GM18870 (cell line): ENCODE results near the gene IRAK1.
A peak's percentile ranks its signal among the peaks of the same experiment; 100 is the strongest.

ENCODE experiments used
- ATAC-seq: cut with Tn5 transposase; IDR thresholded peaks from one replicate; pipeline ENCODE4 v1.9.1; 2021; ENCODE audit warnings: moderate library complexity; ENCODE audit not compliant: unreplicated experiment

IRAK1 gene

GRCh38 chrX:153973127-153974002, 46.3 kb downstream of the IRAK1 start:
- ATAC-seq = no peak

DNA sequence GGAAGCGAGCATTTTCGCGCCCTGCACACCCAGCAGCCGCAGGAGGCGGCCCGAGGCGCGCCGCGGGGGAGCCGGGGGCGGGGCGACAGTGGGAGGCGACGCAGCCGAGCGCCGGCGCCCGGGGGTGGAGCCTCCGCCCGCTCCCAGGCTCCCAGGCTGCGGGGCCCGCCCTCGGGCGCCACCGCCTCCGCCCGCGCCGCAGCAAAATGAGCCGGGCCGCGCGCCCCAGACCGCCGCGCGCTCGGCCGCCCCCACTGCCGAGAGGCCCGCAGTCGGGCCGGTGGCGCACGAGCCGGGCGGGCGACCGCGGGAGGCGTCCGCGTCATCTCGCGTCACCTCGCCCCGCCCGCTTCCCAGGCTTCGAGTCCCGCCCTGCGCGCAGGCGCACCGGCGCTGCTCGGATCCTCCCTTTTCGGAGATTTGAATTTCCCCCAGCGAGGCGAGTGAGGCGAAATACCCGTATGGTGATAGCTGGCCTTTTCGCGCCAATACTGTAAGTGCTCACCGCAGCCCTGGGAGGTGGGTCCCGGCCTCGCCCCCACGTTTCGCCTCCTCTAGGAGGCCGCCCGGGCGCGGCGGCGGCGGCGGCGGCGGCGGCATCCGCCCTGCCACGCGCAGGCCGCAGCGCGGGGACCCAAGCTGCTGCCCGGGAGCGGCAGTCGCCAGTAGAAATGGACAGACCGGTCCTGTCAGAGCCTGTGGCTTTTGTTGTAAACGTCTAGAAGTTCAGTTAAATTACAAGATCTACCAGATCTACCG, 47.2 kb downstream of the IRAK1 start, which contains the start of gene TMEM187:
Gene TMEM187 (plus strand): TSS at position 387 of the 759 bp plus-strand sequence. CDS start 9,309 bp downstream, outside the sequence.
- peak; percentile 26 for ATAC-seq

DNA sequence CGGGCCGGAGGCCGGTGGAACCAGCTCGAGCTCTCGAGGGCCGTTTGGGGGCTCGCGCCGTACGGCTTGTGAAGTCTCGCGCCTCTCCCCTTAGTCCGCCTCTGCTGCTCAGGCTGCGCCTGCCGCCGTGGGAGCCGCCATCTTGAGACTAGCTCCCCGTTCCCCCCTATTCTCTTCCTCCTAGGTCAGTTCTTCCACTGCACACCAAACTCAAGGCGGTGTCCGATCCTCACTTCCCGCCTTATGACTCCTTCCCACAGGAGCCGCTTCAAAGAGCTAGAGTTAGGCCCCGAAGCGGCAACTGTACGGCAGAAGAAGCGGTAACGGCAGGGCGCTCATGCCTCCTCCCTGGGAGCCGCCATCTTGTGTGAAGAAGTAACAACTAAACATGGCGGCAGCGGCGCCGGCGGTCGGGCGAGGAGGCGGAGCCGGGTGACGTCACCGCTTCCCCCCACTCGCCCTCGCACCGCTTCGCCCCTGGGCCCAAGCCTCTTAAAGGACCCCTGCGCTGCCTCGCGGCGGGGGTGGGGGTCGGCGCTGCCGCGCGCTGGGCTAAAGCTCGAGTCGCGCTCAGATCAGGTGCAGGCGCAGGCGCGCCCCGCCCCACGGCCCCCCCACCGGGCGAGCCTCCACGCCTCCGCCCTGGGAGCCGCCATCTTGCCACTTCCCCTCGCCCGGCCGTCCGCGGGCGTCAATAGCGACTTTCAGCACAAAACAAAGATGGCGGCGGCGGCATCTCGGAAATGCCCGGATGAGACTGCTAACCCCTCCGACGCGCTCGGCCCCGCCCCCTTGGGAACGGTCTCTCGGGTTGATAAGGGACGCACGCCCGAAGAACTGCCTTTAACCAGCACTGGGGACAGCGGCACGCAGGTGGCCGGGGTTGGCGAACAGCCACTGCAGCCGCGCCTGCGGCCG, 48.0 kb downstream of the IRAK1 start, which contains the start of gene HCFC1:
Gene HCFC1 (minus strand): TSS at position 369 of the 918 bp plus-strand sequence. CDS start 978 bp downstream, outside the sequence.
- ATAC-seq = peak; percentile 42

- peak; percentile 27 for ATAC-seq
These were observed 48.6 kb downstream of the IRAK1 start for GRCh38 chrX:153971124-153971449.

DNA sequence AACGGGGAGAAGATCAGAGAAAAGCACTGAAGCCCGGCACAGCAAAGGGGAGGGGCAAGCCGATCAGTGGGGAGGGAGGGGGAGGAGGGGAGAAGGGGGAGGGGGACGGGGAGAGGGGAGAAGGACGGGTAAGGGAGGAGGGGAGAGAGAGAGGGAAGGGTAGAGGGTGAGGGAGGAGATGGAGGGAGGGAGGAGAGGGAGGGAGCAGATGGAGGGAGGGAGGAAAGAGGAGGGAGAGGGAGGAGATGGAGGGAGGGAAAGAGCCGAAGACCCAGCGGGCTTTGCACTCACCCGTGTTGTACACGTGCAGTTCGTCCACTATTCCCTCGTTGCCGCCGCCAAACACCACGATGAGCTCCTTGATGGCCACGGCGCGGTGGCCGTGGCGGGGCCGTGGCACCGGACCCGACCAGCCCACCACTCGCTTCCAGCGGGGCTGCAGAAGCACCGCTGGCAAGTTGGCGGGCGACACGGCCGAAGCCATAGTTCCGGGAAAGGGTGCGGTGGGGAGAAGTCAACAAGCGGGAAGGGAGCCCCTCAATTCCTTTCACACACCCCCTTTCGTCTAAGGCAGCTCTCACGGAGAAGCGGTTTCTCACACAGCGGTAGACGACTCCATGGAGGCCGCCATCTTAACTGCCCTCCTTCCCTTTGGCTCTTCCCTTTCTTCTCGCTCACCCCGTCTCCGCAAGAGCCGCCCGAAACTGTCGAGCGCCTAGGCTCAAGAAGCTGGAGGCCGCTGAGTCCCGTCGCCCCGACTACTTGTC, 49.2 kb downstream of the IRAK1 start:
- peak; percentile 8 for ATAC-seq

DNA sequence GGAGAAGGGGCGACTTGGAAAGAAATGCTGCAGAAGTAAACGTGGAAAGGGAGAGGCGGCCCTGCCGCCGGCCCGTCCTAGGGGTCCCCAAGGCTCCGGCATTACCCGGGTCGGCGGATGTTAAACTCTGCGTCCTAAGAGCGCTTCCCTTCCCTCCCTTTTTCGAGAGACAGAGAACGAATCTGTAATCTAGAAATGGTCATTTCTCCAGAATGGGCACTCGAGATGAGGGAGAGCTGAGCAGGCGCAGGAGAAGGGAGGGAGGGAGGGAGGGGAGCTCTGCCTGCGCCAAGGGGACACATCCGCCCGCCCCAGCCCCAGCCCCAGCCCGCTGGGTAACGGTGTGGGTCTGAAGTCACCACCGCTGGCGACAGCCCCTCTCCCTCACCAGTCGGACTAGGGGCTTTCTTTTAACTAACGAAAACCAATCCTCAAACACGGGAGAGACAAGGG, 49.8 kb downstream of the IRAK1 start:
- ATAC-seq = no peak

- no peak for ATAC-seq
These were observed 50.4 kb downstream of the IRAK1 start for GRCh38 chrX:153969125-153969903.

GRCh38 chrX:153968754-153969124, 51.0 kb downstream of the IRAK1 start:
- no peak for ATAC-seq

DNA sequence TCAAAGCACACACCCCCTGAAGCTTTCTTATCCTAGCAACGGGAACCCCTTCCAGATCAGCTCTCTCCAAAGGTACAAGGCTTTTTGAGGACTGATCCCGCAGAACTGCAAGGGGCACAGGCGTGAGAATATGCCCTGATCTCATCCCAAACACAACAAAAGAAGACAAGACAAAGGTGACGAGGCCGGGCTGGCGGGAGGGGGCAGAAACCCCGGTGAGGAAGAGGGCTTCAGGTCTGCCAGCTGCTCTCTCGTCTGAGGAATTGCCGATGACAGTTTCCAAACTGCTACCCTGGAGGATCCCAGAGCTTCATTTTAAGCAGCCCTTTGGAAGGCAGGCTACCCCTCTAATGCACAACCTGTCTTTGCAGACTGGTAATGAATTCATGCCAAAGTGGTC, 51.4 kb downstream of the IRAK1 start:
- ATAC-seq = no peak

- no peak for ATAC-seq
These were observed 52.0 kb downstream of the IRAK1 start for GRCh38 chrX:153967536-153968224.

DNA sequence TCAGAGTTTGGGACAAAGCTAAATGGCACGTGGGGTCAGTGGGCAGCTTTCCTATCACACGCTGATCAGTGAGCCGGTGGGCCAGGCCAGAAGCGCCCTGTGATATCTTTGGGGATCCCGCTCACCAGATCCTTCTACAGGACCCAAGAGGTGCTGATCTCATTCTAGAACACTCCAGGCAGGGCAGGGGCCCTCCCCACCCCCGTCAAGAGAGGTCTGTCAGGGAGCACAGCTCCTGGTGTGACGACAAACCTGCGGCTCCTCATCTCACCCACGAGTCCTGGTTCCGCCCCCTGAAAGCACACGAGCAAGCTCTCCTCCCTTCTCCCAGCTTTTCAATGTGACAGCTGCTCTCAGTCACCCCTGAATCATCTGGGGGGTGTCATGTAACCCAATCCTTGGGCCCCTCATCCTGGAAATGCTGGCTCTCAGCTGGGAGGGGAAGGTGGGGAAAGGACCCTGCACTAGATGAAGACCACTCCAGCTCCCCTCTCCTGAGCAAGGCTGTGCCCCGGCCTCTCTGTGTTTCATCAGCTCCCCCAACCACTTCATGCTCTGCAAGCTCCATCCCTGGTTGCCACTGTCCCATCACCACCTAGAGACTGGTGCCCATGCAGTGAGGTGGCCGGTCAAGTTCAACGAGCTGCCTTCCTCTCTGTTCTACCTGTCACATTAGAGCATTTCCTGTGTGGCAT, 52.7 kb downstream of the IRAK1 start:
- ATAC-seq = no peak

GRCh38 chrX:153966283-153966688, 53.4 kb downstream of the IRAK1 start:
- ATAC-seq = no peak

DNA sequence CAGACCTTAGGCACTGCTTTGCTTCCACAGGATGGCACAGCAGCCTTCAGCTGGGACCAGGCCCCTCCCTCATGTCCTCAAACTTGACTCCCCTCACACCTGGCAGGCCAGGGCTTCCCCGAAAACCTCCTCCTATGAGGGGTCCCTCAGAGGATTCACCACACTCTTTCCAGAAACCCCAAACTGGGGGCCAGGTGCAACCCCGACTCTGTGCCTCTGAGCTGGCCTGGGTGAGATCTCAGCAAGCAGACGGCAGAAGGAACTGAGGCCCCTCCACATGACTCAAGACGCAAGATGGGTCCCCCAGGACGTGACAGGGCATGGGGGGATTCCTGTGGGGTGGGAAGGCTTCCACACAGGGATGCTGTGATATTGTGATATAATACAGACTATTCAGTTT, 54.3 kb downstream of the IRAK1 start:
- no peak for ATAC-seq

- no peak for ATAC-seq
These were observed 55.6 kb downstream of the IRAK1 start for GRCh38 chrX:153964105-153964504.

DNA sequence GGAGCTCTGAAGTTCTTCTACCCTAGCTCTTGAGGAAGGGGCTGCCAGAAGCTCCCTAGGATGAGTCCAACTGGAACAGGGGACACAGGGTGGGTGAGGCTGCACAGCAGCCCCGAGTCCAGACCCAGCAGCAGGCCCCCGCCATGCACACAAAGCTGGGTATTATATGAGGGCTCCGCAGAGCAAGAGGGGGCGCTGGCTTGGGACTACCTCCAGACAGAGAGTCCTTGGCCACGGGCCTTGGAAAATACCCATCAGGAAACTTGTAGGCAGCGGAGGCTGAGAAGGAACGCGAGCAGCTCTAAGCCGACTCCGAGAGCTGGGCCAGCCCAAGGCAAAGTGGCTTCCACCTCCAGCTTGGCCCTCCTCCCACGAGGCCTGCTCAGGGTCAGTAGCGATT, 56.2 kb downstream of the IRAK1 start:
- ATAC-seq = no peak

DNA sequence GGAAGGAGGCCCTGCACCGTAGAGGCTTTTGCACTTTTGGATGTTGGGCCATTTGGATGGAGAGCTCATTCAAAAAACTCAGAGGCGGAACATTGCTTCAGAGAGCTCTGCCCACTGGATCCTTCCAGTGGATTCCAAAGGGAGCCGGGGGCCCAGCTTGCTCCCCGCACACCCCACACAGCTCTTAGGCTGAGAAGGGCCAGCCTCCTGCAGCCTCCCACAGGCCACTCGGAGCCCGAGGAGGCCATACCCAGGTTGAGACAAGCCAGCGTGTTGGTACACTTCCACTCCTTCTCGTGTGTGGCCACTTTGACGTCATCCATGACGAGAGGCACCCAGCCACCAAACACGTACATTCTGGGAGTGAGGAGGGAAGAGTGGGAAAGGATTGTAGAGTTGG, 58.4 kb downstream of the IRAK1 start:
- no peak for ATAC-seq

DNA sequence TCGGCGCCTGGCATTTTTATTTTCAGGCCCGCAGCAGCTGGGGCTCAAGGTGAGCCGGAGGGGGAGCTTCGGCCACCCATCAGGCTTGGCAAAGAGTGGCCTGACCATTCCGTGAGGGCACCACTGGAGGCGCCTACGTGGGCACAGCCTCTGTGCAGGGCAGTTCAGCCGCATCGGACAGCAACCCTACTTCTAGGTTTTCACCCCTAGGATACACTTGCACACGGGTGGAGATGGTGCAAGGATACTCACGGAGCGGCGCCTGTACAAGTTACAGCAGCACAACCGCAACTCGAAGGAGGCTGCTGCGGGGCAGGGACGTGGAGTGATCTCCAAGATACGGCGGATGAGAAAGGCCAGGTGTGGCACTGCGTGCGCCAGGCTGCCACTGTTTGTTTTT, 58.9 kb downstream of the IRAK1 start:
- no peak for ATAC-seq
